Sigmoid colon (tissue), 4 donors: ENCODE measurements around the gene CDH13.

Experiments used
- CTCF ChIP-seq, 4 experiments: fragments of 450-650 bp in 3 of 4; fragments of 200-600 bp in 1 of 4; IDR thresholded peaks; one replicate each; pipeline ENCODE4 v1.5.1; 2016 to 2019; ENCODE audit warnings: antibody characterized with exemption in 4 of 4, mild to moderate bottlenecking in 3 of 4, moderate library complexity in 2 of 4
- POLR2AphosphoS5 ChIP-seq, 4 donors: sonication (generic); formaldehyde crosslinking; IDR thresholded peaks; one replicate each; pipeline ENCODE4 v1.6.1; 2017; ENCODE audit warnings: antibody characterized with exemption in 4 of 4

- TF ChIP-seq CTCF (IDR thresholded peaks at IDR 0.05): no peak
- TF ChIP-seq POLR2AphosphoS5 (IDR thresholded peaks at IDR 0.05): no peak
Measured at GRCh38 chr16:82967424-82967823, 340.7 kb downstream of the CDH13 start.
